Mesenchymal stem cell (in vitro differentiated cells and primary cell): ENCODE measurements around the gene EIF4B.

Experiments used
- DNase-seq: peaks from one replicate; pipeline ENCODE4 v3.0.0-alpha.2; 2013
- H2AFZ ChIP-seq: one replicate; pipeline ENCODE4 v1.6.1; 2013; ENCODE audit warnings: low read depth, mild to moderate bottlenecking, control low read depth, inconsistent platforms, low read length, moderate library complexity
- H2AK5ac ChIP-seq: 2 replicates; pipeline ENCODE4 v1.6.1; 2013; ENCODE audit warnings: low read length, moderate library complexity, mild to moderate bottlenecking, inconsistent platforms; ENCODE audit not compliant: severe bottlenecking
- H2BK120ac ChIP-seq: one replicate; pipeline ENCODE4 v1.6.1; 2013; ENCODE audit warnings: low read depth, mild to moderate bottlenecking, inconsistent platforms, low read length, moderate library complexity
- H2BK12ac ChIP-seq, 2 experiments: one replicate each; pipeline ENCODE4 v1.6.1; 2013; ENCODE audit warnings: inconsistent platforms in 2 of 2, low read length in 2 of 2, mild to moderate bottlenecking in 2 of 2, moderate library complexity in 2 of 2, control low read depth in 1 of 2
- H2BK15ac ChIP-seq: one replicate; pipeline ENCODE4 v1.6.1; 2013; ENCODE audit warnings: mild to moderate bottlenecking, low read depth, inconsistent platforms; ENCODE audit not compliant: poor library complexity, severe bottlenecking
- H2BK5ac ChIP-seq: 2 replicates; pipeline ENCODE4 v1.6.1; 2013; ENCODE audit warnings: low read depth, mild to moderate bottlenecking, low read length, control low read depth, inconsistent platforms; ENCODE audit not compliant: poor library complexity, severe bottlenecking
- H3K14ac ChIP-seq, 2 experiments: one replicate each; pipeline ENCODE4 v1.6.1; 2013; ENCODE audit warnings: inconsistent platforms in 2 of 2, low read length in 2 of 2, control low read depth in 1 of 2, mild to moderate bottlenecking in 1 of 2, moderate library complexity in 1 of 2
- H3K18ac ChIP-seq, 2 experiments: one replicate each; pipeline ENCODE4 v1.6.1; 2013; ENCODE audit warnings: inconsistent platforms in 2 of 2, low read length in 2 of 2, control low read depth in 1 of 2, low read depth in 1 of 2, mild to moderate bottlenecking in 1 of 2
- H3K23ac ChIP-seq, 2 experiments: one replicate each; pipeline ENCODE4 v1.6.1; 2013; ENCODE audit warnings: inconsistent platforms in 2 of 2, low read length in 2 of 2, mild to moderate bottlenecking in 2 of 2, moderate library complexity in 2 of 2, control low read depth in 1 of 2
- H3K27ac ChIP-seq: 2 replicates; pipeline ENCODE4 v1.5.1; 2013; ENCODE audit warnings: mild to moderate bottlenecking, moderate library complexity, low read length, control low read depth, inconsistent platforms; ENCODE audit not compliant: poor library complexity, severe bottlenecking
- H3K27me3 ChIP-seq, 2 experiments: 2 replicates each; pipeline versions ENCODE4 v1.6.1 to v1.7.0; 2013; ENCODE audit warnings: low read length in 2 of 2, mild to moderate bottlenecking in 2 of 2, moderate library complexity in 2 of 2, control low read depth in 1 of 2, inconsistent platforms in 1 of 2; ENCODE audit not compliant: control insufficient read depth in 1 of 2, insufficient read depth in 1 of 2
- H3K36me3 ChIP-seq, 2 experiments: 2 replicates each; pipeline versions ENCODE4 v1.6.1 to v1.7.0; 2013; ENCODE audit warnings: low read length in 2 of 2, control low read depth in 1 of 2, inconsistent platforms in 1 of 2, low read depth in 1 of 2, mild to moderate bottlenecking in 1 of 2; ENCODE audit not compliant: insufficient read depth in 2 of 2, control insufficient read depth in 1 of 2
- H3K4ac ChIP-seq, 2 experiments: one replicate each; pipeline ENCODE4 v1.6.1; 2013; ENCODE audit warnings: inconsistent platforms in 2 of 2, low read length in 2 of 2, mild to moderate bottlenecking in 2 of 2, moderate library complexity in 2 of 2, control low read depth in 1 of 2, low read depth in 1 of 2
- H3K4me1 ChIP-seq: 2 replicates; pipeline ENCODE4 v1.6.1; 2013; ENCODE audit warnings: low read depth, low read length, control low read depth; ENCODE audit not compliant: control insufficient read depth, insufficient read depth
- H3K4me2 ChIP-seq: 2 replicates; pipeline ENCODE4 v1.6.1; 2013; ENCODE audit warnings: low read length, mild to moderate bottlenecking, inconsistent platforms; ENCODE audit not compliant: poor library complexity, severe bottlenecking
- H3K4me3 ChIP-seq, 2 experiments: 2 replicates each; pipeline versions ENCODE4 v1.5.1 to v1.7.0; 2013; ENCODE audit warnings: low read length in 2 of 2, mild to moderate bottlenecking in 2 of 2, control low read depth in 1 of 2, low read depth in 1 of 2; ENCODE audit not compliant: insufficient read depth in 1 of 2
- H3K79me1 ChIP-seq: replicated peaks from 2 replicates; pipeline ENCODE4 v1.6.1; 2013; ENCODE audit warnings: mild to moderate bottlenecking, control low read depth, low read length, inconsistent platforms; ENCODE audit not compliant: poor library complexity, severe bottlenecking
- H3K9ac ChIP-seq: 2 replicates; pipeline ENCODE4 v1.7.0; 2013; ENCODE audit warnings: mild to moderate bottlenecking, low read length, moderate library complexity
- H3K9me3 ChIP-seq: 2 replicates; pipeline ENCODE4 v1.7.0; 2013; ENCODE audit warnings: mild to moderate bottlenecking, low read length; ENCODE audit not compliant: control insufficient read depth
- H4K8ac ChIP-seq: one replicate; pipeline ENCODE4 v1.6.1; 2013; ENCODE audit warnings: inconsistent platforms, mild to moderate bottlenecking, low read length, moderate library complexity
- H4K91ac ChIP-seq: one replicate; pipeline ENCODE4 v1.6.1; 2013; ENCODE audit warnings: mild to moderate bottlenecking, low read length, inconsistent platforms
- WGBS: methylation state at CpG from one replicate; pipeline ENCODE4 v1.1.7; 2013; ENCODE audit warnings: mixed read lengths; 5-methylcytosine and 5-hydroxymethylcytosine counted together

EIF4B gene

DNA sequence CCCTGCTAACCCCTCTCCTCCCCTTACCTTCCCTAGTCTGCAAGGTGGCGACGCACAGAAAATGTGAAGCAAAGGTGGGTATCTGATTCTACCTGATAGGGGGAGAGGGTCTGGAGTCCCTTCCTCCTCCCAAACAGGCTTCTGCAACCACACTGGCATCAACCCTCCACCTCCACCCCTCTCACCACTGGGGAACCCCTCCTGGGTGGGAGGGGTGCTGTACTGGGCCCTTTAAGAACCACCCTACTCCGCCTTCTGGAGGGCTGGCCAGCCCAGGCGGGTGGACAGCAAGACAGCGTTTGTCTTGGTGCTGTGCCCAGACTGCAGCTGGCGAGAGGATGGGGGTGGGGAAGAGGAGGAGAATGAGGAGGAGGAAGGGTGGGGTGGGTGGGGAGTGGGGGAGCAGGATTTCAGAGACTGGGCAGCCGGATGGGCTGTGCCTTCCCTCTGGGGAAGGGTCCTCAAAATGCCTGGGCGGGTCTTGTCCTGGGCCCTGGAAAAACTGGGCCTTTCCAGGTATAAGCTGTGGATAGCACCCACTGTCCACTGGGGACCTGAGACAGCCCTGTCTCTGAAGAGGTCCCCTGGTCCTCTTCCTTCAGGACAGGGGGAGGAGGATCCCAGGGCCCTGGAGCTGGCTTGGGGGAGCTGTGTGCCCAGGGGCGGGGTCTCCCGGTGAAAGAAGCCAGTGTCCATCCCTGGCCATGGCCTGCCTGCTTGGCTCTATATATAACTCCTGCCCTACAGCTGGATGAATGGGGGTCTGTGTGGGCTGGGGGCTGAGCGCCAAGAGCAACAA, 46.4 kb downstream of the EIF4B start:
- Histone ChIP-seq H2BK15ac (peak overlapping the region; percentile 74), H3K18ac (peak overlapping the region; percentile 75 to 100), H3K9me3 (no peaks in the 10 kb centered on the region), H3K36me3 (peaks cover 22 to 46% of the 10 kb centered on the region in 2 experiments), H2AFZ (no peak overlapping the region), H3K27me3 (no peaks in the 10 kb centered on the region), H3K14ac (peak overlapping the region in 1 of 2 experiments; percentile 97), H3K9ac (peak overlapping the region; percentile 95), H2BK12ac (peak overlapping the region; percentile 61 to 88), H3K27ac (peak overlapping the region; percentile 94), H3K4me2 (peak overlapping the region; percentile 36), H3K4me1 (peaks cover 62% of the 10 kb centered on the region), H4K91ac (peak overlapping the region; percentile 83), H2AK5ac (peak overlapping the region; percentile 95), H3K4ac (peak overlapping the region; percentile 69 to 78), H3K4me3 (peak overlapping the region in 1 of 2 experiments; percentile 89), H3K79me1 (peaks cover 10% of the 10 kb centered on the region), H2BK120ac (peak overlapping the region; percentile 40), H4K8ac (peak overlapping the region; percentile 75), H2BK5ac (no peak overlapping the region), H3K23ac (peak overlapping the region in 1 of 2 experiments; percentile 75)
- 52% methylated on average over 8 of the region's 11 CpGs for WGBS
- peak; percentile 56 for DNase-seq

DNA sequence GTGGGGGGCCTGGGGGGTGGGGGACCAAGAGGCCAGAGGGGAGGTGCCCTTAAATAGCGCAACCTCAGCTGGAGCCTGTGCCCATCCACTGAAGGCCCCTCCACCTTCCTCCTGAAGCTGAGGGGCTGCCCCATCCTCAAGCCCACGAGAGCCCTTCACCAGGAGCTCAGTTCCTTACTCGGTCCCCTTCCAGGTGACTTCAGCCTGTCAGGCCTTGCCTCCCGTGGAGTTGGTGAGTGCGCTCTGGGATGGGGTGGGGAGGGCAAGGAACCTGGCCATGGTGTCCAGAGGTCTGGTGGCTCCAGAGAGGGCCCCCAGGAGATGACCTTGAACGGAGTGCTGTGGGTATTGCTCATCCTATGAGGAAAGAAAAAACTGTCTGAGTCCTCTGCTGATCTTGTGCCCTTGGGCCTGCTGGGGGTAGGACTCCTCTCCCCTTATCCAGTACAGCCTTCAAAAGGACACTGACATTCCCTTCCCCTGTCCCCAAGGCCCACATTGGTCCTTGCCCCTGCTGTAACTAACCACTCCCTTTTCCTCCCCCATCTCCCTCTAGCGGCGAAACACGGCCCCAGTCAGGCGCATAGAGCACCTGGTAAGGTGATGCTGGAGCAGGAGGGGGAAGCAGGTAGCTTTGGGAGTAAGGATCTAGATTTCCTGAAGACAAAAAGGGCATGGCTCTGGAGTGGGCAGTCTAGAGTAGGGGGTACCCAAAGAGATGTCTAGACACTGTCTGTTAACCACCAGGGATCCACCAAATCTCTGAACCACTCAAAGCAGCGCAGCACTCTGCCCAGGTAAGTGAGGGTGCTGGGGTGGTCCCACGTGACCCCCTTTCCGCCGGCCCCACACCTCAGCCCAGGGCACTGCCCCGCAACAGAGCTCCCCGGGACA, 47.2 kb downstream of the EIF4B start:
- peaks cover 59% of the 10 kb centered on the region for H3K4me1 ChIP-seq
- WGBS = 53% methylated on average over 15 of the region's 16 CpGs
- DNase-seq = peak; percentile 51
- peak overlapping the region; percentile 50 to 75 for H3K18ac ChIP-seq
- H2BK15ac ChIP-seq = peak overlapping the region; percentile 74
- H3K4me2 ChIP-seq = peak overlapping the region; percentile 87
- H3K36me3 ChIP-seq = peaks cover 31 to 54% of the 10 kb centered on the region in 2 experiments
- peak overlapping the region; percentile 45 for H2BK120ac ChIP-seq
- H2BK12ac ChIP-seq = peak overlapping the region; percentile 69 to 90
- H3K23ac ChIP-seq = no peak overlapping the region
- peak overlapping the region; percentile 9 to 33 for H3K4ac ChIP-seq
- H3K79me1 ChIP-seq = peaks cover 10% of the 10 kb centered on the region
- H2BK5ac ChIP-seq = no peak overlapping the region
- peak overlapping the region; percentile 35 for H3K27ac ChIP-seq
- H2AK5ac ChIP-seq = peak overlapping the region; percentile 76
- H3K27me3 ChIP-seq = no peaks in the 10 kb centered on the region
- H2AFZ ChIP-seq = no peak overlapping the region
- peak overlapping the region; percentile 83 for H4K91ac ChIP-seq
- peak overlapping the region; percentile 58 to 77 for H3K4me3 ChIP-seq
- peak overlapping the region; percentile 64 for H3K9ac ChIP-seq
- H3K14ac ChIP-seq = peak overlapping the region in 1 of 2 experiments; percentile 89
- H3K9me3 ChIP-seq = no peaks in the 10 kb centered on the region
- H4K8ac ChIP-seq = peak overlapping the region; percentile 74

DNA sequence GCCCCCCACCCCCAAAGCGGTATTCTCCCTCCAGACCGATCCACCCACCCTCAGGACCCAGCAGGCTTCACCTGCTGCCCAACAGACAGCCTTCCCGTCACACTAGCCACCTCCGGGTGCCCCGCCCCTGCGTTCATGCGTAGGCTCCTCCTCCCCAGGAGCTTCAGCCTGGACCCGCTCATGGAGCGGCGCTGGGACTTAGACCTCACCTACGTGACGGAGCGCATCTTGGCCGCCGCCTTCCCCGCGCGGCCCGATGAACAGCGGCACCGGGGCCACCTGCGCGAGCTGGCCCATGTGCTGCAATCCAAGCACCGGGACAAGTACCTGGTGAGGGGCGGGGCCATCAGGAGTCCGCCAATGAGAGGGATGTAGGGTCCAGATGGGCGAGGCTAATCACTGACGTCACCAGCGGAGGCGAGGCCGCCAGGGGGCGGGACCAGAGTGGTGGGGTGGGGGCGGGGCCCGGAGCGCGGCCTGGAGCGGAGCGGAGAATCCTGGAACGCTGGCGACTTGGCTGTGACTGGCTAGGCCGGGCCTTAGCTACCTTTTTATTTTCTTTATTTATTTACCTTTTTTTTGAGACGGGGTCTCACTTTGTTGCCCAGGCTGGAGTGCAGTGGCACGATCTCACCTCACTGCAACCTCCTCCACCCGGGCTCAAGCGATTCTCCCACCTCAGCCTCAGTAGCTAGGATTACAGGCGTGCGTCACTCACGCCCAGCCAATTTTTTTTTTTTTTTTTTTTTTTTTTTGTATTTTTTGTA, 48.0 kb downstream of the EIF4B start:
- Histone ChIP-seq H3K79me1 (peaks cover 10% of the 10 kb centered on the region), H2BK15ac (peak overlapping the region; percentile 68)
- 20% methylated on average over 45 of the region's 48 CpGs for WGBS

More for the DNA sequence above, 48.0 kb downstream of the EIF4B start:
- Histone ChIP-seq H3K4ac (peak overlapping the region in 1 of 2 experiments; percentile 32), H3K27ac (no peak overlapping the region), H3K4me3 (peak overlapping the region; percentile 58 to 77), H3K36me3 (peaks cover 37 to 58% of the 10 kb centered on the region in 2 experiments), H3K4me1 (peaks cover 56% of the 10 kb centered on the region), H3K18ac (peak overlapping the region; percentile 46 to 71), H2AK5ac (no peak overlapping the region), H3K23ac (no peak overlapping the region), H3K4me2 (peak overlapping the region; percentile 87), H3K9ac (peak overlapping the region; percentile 68), H2AFZ (no peak overlapping the region), H2BK12ac (peak overlapping the region in 1 of 2 experiments; percentile 76), H2BK120ac (peak overlapping the region; percentile 45), H3K9me3 (no peaks in the 10 kb centered on the region), H2BK5ac (no peak overlapping the region), H4K91ac (peak overlapping the region; percentile 55), H4K8ac (peak overlapping the region; percentile 29), H3K14ac (peak overlapping the region in 1 of 2 experiments; percentile 35), H3K27me3 (no peaks in the 10 kb centered on the region)
- DNase-seq = peak; percentile 89
